HepG2 (cell line): ENCODE measurements around the gene OFD1.

Source experiments
- ADNP ChIP-seq: sonication (generic); formaldehyde crosslinking; IDR thresholded peaks from 2 replicates; pipeline ENCODE4 v1.4.0; 2020; ENCODE audit warnings: missing genetic modification reagents
- CBFB ChIP-seq: sonication (generic); formaldehyde crosslinking; IDR thresholded peaks from 2 replicates; pipeline ENCODE4 v1.4.0; 2020; ENCODE audit warnings: missing genetic modification reagents
- POLR2A ChIP-seq, 2 experiments: IDR thresholded peaks; 2 replicates each; pipeline ENCODE4 v1.6.1; 2011; ENCODE audit warnings: low read depth in 2 of 2, low read length in 2 of 2, mild to moderate bottlenecking in 1 of 2, moderate library complexity in 1 of 2; ENCODE audit not compliant: insufficient read depth in 1 of 2
- PPARG ChIP-seq: conservative IDR thresholded peaks from 2 replicates; pipeline ENCODE4 v1.6.1; 2016; ENCODE audit warnings: missing biosample characterization, missing genetic modification reagents
- RNF2 ChIP-seq: fragments of 450-650 bp; conservative IDR thresholded peaks from 2 replicates; pipeline ENCODE4 v1.6.1; 2016; ENCODE audit warnings: low read depth
- SMC3 ChIP-seq: IDR thresholded peaks from 2 replicates; pipeline ENCODE4 v1.6.1; 2011; ENCODE audit warnings: low read length, improper control_type of control experiment
- TBP ChIP-seq: sonication (generic); formaldehyde crosslinking; IDR thresholded peaks from 2 replicates; pipeline ENCODE4 v1.5.0; 2020; ENCODE audit warnings: missing genetic modification reagents
- TF ChIP-seq, protein P1 (sequence below): sonication (generic); formaldehyde crosslinking; IDR thresholded peaks from 2 replicates; pipeline ENCODE4 v1.4.0; 2020; ENCODE audit warnings: missing genetic modification reagents
- TF ChIP-seq, protein P2 (sequence below): sonication (generic); formaldehyde crosslinking; conservative IDR thresholded peaks from 2 replicates; pipeline ENCODE4 v1.4.0; 2020; ENCODE audit warnings: missing genetic modification reagents
- TF ChIP-seq, protein P3 (sequence below): sonication (generic); formaldehyde crosslinking; IDR thresholded peaks from 2 replicates; pipeline ENCODE4 v1.5.0; 2020; ENCODE audit warnings: mild to moderate bottlenecking, missing genetic modification reagents, moderate library complexity
- TF ChIP-seq, protein P4 (sequence below): sonication (generic); formaldehyde crosslinking; IDR thresholded peaks from 2 replicates; pipeline ENCODE4 v1.9.0; 2021; ENCODE audit warnings: missing genetic modification reagents, borderline replicate concordance

DNA sequence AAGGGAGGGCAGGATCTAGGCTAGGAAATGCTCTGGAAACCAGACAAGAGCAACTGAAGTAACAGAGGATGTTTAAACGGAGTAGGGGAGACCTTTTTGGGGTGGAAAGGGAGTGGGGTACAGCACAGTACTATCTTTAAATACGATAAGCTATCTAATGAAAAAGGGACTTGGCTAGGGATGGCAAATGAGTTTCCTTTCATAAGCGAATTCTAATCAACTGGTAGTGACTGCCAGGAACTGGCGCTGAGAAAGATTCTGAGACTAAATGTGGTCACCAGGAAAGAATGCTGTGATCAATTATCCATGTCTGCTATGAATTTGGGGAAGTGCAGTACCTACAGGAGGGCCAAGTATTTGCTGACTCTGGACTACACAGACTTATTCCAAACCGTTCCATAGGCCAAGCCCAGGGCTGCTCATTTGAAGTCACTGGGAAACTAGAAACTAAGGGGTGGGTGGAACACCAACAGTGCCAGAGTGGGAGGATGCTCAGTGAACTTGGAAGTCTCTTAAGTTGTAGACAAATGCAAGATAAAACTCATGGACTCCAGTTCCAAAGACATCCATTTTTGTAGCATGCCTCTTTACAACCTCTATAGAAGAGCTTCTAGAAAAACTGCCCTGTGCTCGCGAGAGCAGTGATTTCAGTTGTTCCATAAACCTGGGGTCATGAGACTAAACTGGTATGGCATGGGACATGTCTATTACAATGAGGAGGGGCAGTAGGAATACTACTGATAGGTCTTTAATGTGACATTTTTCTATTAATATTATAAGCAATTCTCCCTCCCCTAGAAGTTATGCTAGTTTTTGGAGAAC lies 2.1 kb upstream of the OFD1 start:
- TF ChIP-seq, protein P1, sequence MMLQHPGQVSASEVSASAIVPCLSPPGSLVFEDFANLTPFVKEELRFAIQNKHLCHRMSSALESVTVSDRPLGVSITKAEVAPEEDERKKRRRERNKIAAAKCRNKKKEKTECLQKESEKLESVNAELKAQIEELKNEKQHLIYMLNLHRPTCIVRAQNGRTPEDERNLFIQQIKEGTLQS (CRISPR knock-in tag), result no peak
- TF ChIP-seq ADNP (CRISPR knock-in tag), result no peak
- no peak for TF ChIP-seq POLR2A (IDR thresholded peaks at IDR 0.05; ENCODE audit: insufficient read depth in 1 of 2, low read depth in 2 of 2, low read length in 2 of 2)
- no peak for TF ChIP-seq PPARG
- TF ChIP-seq, protein P2, sequence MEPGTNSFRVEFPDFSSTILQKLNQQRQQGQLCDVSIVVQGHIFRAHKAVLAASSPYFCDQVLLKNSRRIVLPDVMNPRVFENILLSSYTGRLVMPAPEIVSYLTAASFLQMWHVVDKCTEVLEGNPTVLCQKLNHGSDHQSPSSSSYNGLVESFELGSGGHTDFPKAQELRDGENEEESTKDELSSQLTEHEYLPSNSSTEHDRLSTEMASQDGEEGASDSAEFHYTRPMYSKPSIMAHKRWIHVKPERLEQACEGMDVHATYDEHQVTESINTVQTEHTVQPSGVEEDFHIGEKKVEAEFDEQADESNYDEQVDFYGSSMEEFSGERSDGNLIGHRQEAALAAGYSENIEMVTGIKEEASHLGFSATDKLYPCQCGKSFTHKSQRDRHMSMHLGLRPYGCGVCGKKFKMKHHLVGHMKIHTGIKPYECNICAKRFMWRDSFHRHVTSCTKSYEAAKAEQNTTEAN (CRISPR knock-in tag), result no peak
- TF ChIP-seq, protein P3, sequence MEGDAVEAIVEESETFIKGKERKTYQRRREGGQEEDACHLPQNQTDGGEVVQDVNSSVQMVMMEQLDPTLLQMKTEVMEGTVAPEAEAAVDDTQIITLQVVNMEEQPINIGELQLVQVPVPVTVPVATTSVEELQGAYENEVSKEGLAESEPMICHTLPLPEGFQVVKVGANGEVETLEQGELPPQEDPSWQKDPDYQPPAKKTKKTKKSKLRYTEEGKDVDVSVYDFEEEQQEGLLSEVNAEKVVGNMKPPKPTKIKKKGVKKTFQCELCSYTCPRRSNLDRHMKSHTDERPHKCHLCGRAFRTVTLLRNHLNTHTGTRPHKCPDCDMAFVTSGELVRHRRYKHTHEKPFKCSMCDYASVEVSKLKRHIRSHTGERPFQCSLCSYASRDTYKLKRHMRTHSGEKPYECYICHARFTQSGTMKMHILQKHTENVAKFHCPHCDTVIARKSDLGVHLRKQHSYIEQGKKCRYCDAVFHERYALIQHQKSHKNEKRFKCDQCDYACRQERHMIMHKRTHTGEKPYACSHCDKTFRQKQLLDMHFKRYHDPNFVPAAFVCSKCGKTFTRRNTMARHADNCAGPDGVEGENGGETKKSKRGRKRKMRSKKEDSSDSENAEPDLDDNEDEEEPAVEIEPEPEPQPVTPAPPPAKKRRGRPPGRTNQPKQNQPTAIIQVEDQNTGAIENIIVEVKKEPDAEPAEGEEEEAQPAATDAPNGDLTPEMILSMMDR (CRISPR knock-in tag), result no peak
- TF ChIP-seq TBP, result no peak
- TF ChIP-seq RNF2, result no peak
- TF ChIP-seq SMC3, result no peak
- TF ChIP-seq CBFB (CRISPR knock-in tag), result no peak
- TF ChIP-seq, protein P4, sequence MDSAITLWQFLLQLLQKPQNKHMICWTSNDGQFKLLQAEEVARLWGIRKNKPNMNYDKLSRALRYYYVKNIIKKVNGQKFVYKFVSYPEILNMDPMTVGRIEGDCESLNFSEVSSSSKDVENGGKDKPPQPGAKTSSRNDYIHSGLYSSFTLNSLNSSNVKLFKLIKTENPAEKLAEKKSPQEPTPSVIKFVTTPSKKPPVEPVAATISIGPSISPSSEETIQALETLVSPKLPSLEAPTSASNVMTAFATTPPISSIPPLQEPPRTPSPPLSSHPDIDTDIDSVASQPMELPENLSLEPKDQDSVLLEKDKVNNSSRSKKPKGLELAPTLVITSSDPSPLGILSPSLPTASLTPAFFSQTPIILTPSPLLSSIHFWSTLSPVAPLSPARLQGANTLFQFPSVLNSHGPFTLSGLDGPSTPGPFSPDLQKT (CRISPR knock-in tag), result no peak
